ENCODE data around the gene BICDL2. TPM values are rescaled to one million over a fixed set of nuclear protein-coding genes. Genes with fewer than 3 reads are reported as not detected.

BICDL2 gene
- total and polyA plus RNA-seq, 7 donors, result 0.36 to 83.8 (median 62.5) TPM; not detected in 2

DNA sequence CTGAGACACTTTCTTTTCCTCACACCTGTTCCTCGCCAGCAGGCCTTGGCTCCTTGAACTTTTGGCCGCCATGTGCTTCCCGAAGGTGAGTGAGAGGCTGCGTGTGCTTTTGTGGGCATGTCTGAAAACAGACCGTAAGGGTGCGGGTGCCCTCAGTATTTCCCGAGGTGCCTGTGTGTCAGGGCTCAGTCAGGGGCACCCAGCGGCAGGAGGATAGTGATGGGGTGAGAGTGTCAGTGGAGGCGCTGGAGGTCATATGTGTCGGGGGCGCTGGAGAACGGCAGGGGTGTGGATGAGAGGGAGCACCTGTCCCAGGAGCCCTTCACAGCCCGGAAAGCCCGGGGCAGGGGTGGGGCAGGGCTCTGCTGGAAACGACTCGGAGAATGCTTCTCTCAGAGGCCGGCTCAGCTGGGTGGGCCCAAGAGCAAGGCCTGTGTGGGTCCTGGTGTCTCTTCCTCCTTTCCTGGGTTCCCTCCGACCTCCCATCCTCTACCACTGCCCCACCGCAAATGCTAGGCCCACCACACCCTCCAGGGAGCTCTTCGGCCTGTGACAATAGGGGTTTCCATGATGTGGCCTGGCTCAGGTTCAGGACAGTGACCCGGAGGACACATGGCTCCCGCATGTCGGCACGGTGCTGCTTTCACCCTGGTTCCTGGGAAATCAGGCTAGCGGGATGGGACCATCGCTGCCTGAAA lies 29.1 kb upstream of the BICDL2 start:
- TF ChIP-seq, protein P1, sequence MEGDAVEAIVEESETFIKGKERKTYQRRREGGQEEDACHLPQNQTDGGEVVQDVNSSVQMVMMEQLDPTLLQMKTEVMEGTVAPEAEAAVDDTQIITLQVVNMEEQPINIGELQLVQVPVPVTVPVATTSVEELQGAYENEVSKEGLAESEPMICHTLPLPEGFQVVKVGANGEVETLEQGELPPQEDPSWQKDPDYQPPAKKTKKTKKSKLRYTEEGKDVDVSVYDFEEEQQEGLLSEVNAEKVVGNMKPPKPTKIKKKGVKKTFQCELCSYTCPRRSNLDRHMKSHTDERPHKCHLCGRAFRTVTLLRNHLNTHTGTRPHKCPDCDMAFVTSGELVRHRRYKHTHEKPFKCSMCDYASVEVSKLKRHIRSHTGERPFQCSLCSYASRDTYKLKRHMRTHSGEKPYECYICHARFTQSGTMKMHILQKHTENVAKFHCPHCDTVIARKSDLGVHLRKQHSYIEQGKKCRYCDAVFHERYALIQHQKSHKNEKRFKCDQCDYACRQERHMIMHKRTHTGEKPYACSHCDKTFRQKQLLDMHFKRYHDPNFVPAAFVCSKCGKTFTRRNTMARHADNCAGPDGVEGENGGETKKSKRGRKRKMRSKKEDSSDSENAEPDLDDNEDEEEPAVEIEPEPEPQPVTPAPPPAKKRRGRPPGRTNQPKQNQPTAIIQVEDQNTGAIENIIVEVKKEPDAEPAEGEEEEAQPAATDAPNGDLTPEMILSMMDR (IDR thresholded peaks at IDR 0.05), result no peak
- TF ChIP-seq EP300 (IDR thresholded peaks at IDR 0.05) (no peak), POLR2A (IDR thresholded peaks at IDR 0.05) (no peak), POLR2AphosphoS5 (IDR thresholded peaks at IDR 0.05) (no peak)
- 20 to 52% methylated on average over 26 of the region's 26 CpGs for WGBS, 2 donors
- Histone ChIP-seq H3K27ac (peak overlapping the region in 3 of 4 donors; percentile 61 to 67 (median 64)), H3K27me3 (no peaks in the 10 kb centered on the region), H3K4me3 (peak overlapping the region in 3 of 4 donors; percentile 11 to 35 (median 30)), H3K36me3 (no peaks in the 10 kb centered on the region), H3K4me1 (peaks cover 0 to 19% (median 16%) of the 10 kb centered on the region in 4 donors), H3K9me3 (no peaks in the 10 kb centered on the region)
- no peak for DNase-seq
- intact Hi-C loops (cut with DNase I), result no loop called here

DNA sequence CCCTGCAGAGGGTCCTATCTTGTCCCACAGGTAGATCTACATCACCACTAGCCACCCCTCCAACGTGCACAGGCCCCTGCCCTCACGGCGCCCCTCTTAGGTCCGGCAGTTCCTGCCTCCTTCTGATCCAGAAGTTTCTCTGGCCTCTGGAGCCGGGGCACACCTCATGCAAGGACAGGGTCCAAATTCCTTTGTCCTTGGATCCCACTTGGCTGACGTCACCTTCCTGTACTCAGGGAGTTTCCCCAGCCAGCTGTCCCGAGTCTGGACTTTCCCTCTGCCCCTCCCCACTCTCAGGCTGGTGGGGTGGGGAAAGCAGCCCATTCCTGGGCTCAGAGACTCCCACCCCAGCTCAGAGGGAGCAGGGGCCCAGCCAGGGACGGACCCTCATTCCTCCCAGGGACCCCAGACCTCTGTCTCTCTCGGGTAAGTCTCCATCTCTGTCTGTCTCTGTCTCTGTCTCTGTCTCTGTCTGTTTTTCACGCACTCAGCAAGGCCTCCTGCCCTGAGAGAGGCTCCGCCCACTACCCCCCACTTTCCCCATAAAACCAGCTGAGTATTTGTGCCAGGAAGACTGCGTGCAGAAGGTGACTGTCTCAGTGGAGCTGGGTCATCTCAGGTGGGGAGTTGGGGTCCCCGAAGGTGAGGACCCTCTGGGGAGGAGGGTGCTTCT lies 28.5 kb upstream of the BICDL2 start, which contains the start of gene IL32:
TSS of gene IL32 (plus strand) at position 572 of the 673 bp plus-strand sequence. CDS start 172 bp downstream, outside the sequence.
- H3K36me3 ChIP-seq, result no peaks in the 10 kb centered on the region
- intact Hi-C loops (cut with DNase I), result no loop called here
- H3K27me3 ChIP-seq, result no peaks in the 10 kb centered on the region
- no peaks in the 10 kb centered on the region for H3K9me3 ChIP-seq
- peaks cover 0 to 19% (median 16%) of the 10 kb centered on the region in 4 donors for H3K4me1 ChIP-seq
- peak; percentile 90 for DNase-seq
- peak within 1 kb of the TSS; percentile 29 to 67 (median 62) for H3K27ac ChIP-seq
- peak within 1 kb of the TSS in 3 of 4 donors; percentile 11 to 35 (median 30) for H3K4me3 ChIP-seq
- 7 to 42% methylated on average over 13 of the region's 13 CpGs for WGBS, 2 donors
- TF ChIP-seq, protein P1 (IDR thresholded peaks at IDR 0.05), result no peak
- TF ChIP-seq EP300 (IDR thresholded peaks at IDR 0.05) (peak in 1 of 4 donors; percentile 24), POLR2AphosphoS5 (IDR thresholded peaks at IDR 0.05) (peak in 1 of 4 donors; percentile 63)

DNA sequence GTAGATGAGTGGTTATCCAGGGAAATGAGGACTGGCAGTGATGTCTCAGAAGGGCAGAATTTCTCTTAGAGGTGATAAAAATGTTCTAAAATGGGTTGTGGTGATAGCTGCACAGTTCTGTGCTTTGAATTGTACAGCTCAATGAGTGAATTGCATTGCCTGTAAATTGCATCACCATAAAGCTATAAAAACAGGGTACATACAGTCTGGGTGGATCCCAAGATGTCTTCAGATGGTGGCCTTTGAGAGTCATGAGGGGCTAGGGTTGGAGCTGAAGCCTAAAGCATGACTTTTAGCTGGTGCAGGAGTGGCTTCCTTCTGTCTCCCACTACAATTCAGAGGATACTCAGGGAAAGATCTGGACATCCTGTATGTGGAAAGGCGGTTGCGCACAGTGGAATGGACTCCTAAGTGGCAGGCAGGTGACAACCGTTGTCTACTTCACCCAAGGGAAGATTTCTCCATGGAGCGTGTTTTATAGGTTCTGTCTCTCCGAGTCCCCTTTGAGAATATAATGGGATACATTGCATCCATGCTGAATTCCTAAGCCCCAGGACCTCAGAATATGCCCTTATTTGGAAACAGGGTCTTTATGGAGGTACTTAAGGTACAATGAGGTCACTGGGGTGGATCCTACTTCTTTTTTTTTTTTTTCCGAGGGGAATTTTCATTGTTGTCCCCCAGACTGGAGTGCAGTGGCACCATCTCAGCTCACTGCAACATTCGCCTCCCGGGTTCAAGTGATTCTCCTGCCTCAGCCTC lies 27.1 kb upstream of the BICDL2 start:
- intact Hi-C loops (cut with DNase I), result no loop called here
- WGBS, 2 donors, result 92 to 93% methylated on average over 8 of the region's 8 CpGs
- peaks cover 0 to 29% (median 26%) of the 10 kb centered on the region in 4 donors for H3K4me1 ChIP-seq
- no peaks in the 10 kb centered on the region for H3K9me3 ChIP-seq
- no peak for DNase-seq
- H3K27me3 ChIP-seq, result peaks cover 0 to 3% (median 0%) of the 10 kb centered on the region in 3 donors
- no peak overlapping the region for H3K4me3 ChIP-seq
- no peak overlapping the region for H3K27ac ChIP-seq
- TF ChIP-seq, protein P1 (IDR thresholded peaks at IDR 0.05), result no peak
- no peak for TF ChIP-seq POLR2AphosphoS5 (IDR thresholded peaks at IDR 0.05)
- TF ChIP-seq POLR2A (IDR thresholded peaks at IDR 0.05), result no peak
- no peak for TF ChIP-seq EP300 (IDR thresholded peaks at IDR 0.05)
- no peaks in the 10 kb centered on the region for H3K36me3 ChIP-seq

DNA sequence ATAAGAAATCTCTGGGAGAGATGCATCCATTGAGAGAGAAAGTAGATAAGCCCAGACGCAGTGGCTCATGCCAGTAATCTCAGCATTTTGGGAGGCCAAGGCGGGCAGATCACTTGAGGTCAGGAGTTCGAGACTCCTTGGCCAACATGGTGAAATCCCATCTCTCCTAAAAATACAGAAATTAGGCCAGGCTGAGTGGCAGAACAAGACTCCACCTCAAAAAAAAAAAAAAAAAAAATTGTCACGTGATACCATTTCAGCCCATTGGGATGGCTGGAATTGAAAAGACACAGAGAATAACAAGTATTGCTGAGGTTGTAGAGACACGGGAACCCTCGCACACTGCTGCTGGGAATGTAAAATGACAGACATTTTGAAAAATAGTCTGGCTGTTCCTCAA lies 25.8 kb upstream of the BICDL2 start:
- no peak for DNase-seq
- Histone ChIP-seq H3K27ac (no peak overlapping the region), H3K4me1 (peaks cover 0 to 41% (median 35%) of the 10 kb centered on the region in 4 donors)

More for the DNA sequence above, 25.8 kb upstream of the BICDL2 start:
- WGBS, 2 donors, result 91 to 93% methylated on average over 6 of the region's 6 CpGs
- Histone ChIP-seq H3K4me3 (no peak overlapping the region), H3K36me3 (no peaks in the 10 kb centered on the region), H3K27me3 (peaks cover 0 to 12% (median 0%) of the 10 kb centered on the region in 3 donors), H3K9me3 (no peaks in the 10 kb centered on the region)
- intact Hi-C loops (cut with DNase I), result no loop called here
- TF ChIP-seq POLR2AphosphoS5 (IDR thresholded peaks at IDR 0.05), result no peak
- TF ChIP-seq EP300 (IDR thresholded peaks at IDR 0.05), result no peak
- TF ChIP-seq POLR2A (IDR thresholded peaks at IDR 0.05), result no peak
- TF ChIP-seq, protein P1 (IDR thresholded peaks at IDR 0.05), result no peak
